Kidney glomerular epithelial cell (primary cell): ENCODE data around the gene IL10RA.
"Not testable (repeated sequence)": the region's sequence is repeated elsewhere in the genome, so short reads cannot be mapped to it uniquely, and the experiment has no call there.

Experiments
- DNase-seq: peaks from one replicate; lab custom pipeline; 2025; lab: John Stamatoyannopoulos, UW

Gene IL10RA

DNA sequence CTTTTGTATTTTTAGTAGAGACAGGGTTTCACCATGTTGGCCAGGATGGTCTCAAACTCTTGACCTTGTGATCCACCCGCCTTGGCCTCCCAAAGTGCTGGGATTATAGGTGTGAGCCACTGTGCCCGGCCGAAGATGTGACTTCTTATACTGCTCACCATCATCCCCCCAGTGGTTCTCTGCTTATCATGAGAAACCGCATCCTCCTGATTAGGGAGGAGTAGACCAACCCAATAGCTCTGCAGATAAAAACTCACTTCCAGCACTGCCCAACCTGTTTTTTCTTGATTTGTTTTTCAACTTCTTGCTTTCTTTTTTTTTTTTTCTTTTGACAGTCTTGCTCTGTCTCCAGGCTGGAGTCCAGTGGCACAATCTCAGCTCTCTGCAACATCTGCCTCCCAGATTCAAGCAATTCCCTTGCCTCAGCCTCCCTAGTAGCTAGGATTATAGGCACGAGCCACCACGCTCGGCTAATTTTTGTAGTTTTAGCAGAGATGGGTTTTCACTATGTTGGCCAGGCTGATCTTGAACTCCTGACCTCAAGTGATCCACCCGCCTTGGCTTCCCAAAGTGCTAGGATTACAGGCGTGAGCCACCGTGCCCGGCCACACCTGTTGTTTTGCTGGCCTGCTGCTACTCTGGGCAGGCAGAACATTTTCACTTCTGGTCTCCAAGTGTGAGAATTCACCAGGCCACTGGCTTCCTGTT lies 21.5 kb downstream of the IL10RA start:
- not testable (repeated sequence) for DNase-seq

DNA sequence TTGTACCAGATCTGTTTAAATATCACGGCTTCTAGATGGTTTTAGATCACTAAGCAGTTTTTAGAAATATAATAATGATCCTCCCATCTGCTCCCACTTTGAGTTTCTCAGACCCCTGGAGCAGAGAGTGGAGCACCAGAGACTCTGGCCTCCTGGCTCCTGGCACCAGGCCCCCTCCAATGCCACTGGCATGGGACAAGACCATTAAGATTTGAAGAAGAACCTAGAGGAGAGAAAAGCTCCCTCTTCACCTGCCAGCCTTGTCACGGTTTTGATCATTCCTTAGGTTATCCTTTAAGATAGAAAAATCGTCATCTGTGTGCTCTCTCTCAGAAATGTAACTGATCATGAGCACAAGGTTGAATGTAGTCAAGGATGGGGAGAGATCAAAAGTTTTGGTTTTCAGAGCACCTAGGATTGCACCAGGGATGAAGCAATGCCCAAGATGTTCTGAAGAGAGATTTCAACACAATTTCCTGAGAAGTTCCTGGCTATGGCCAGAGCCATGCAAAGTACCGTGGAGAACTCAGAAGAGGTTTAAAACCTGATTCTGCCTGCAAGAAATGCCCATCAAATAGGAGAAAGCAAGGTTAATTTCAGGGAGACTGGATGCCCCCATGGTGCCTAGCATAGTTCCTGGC lies 22.2 kb downstream of the IL10RA start:
- DNase-seq, result no peak

- DNase-seq, result no peak
Observed at GRCh38 chr11:118009864-118010737, 23.9 kb downstream of the IL10RA start.

- DNase-seq, result no peak
Observed at GRCh38 chr11:118010738-118011461, 24.7 kb downstream of the IL10RA start.

- DNase-seq, result peak; percentile 49
Observed at GRCh38 chr11:118012083-118012669, 26.0 kb downstream of the IL10RA start.

GRCh38 chr11:118014022-118014421 lies 27.8 kb downstream of the IL10RA start:
- DNase-seq, result no peak

- no peak for DNase-seq
Observed at GRCh38 chr11:118015385-118015841, 29.2 kb downstream of the IL10RA start.

GRCh38 chr11:118016104-118016503 lies 29.9 kb downstream of the IL10RA start:
- no peak for DNase-seq

GRCh38 chr11:118017111-118017510 lies 30.9 kb downstream of the IL10RA start:
- DNase-seq, result no peak

GRCh38 chr11:118017631-118018315 lies 31.6 kb downstream of the IL10RA start:
- no peak for DNase-seq

DNA sequence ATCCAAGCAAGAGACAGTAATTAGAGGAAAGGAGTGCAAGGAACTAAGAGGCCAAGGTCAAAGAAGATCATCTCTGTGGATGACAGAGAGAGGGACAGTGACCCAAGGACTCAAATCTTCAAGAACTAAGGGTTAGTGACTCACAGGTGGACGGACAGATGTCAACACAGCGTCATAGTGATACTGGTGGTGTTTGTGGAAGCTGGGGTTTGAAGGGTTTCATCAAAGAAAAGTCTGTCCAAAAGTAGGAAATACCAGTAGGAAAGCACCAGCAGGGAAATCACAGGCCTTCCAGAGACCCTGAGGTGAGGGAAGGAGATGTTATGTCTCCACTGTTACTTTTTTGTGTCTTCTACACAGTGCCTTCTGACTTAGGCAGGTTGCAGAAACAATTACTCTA lies 32.2 kb downstream of the IL10RA start:
- DNase-seq, result no peak

- DNase-seq, result no peak
Observed at GRCh38 chr11:118021146-118021545, 35.0 kb downstream of the IL10RA start.

DNA sequence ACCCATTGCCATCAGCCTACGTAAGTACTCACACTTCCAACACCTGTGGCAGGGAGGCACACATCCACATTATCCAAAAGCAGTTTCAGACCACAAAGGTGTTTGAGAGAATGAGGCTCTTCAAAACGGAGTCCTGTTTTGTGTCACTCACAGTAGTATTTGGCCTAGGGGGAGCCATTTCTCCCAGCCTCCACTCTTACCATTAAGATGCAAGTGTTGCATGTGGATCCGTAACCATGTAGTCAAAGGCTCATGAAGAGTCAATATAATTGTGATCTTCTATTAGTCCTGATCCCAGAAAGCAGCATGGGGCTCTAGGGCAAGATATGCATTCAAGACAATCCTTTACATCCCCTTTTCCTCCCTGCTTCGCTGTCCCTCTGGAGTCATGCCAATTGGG lies 41.5 kb downstream of the IL10RA start:
- no peak for DNase-seq

DNA sequence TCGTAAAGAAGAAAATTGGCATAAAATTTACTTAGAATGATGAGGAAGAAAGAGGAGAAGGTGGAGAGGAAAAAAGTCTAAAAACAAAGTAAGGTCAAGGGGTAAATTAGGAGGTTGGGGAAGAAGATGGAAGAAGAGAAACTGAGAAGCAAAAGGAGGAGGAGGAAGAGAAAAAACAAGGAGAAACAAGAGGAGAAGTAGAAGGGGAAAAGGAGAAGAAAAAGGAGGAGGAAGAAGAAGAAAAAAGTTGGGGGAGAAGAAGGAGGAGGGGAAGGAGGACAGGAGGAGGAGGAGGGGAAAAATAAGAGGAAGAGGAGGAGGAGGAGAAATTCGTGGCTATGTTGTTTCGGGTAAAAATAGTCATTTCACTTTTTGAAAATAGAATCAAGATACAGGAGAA lies 42.4 kb downstream of the IL10RA start:
- no peak for DNase-seq

- DNase-seq, result no peak
Observed at GRCh38 chr11:118033443-118033842, 47.2 kb downstream of the IL10RA start.

DNA sequence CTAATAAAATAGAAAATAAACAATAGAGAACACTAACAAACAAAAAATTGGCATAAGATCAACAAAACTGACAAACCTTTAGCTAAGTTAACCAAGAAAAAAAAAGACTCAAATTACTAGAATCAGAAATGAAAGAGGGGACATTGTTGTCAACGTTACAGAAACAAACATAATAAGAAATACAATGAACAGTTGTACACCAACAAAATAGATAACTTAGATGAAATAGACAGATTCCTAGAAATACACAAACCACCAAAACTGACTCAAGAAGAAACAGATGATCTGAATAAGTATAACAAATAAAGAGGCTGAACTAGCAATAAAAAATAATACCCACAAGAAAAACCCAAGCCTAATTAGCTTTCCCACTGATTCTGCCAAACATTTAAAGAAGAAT lies 55.9 kb downstream of the IL10RA start:
- no peak for DNase-seq

GRCh38 chr11:118042796-118043195 lies 56.6 kb downstream of the IL10RA start:
- DNase-seq, result no peak

DNA sequence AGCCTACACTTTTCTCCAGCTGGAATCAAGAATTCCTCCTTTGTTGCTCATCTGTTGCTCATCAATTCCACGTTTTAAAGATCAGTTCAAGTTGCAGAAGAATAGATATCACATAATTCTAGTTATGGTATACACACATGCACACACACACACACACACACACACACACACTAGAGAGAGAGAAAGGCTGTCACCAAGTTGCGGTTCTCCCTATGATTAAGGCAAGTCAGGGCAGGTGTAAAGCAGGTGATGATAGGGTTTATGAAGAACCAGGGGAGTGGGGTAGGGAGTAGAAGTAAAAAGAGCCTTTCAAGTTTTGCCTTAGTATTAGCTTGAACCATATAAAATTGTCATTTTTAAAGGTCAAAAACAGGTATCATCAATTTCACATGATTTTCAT lies 59.0 kb downstream of the IL10RA start:
- DNase-seq, result no peak

DNA sequence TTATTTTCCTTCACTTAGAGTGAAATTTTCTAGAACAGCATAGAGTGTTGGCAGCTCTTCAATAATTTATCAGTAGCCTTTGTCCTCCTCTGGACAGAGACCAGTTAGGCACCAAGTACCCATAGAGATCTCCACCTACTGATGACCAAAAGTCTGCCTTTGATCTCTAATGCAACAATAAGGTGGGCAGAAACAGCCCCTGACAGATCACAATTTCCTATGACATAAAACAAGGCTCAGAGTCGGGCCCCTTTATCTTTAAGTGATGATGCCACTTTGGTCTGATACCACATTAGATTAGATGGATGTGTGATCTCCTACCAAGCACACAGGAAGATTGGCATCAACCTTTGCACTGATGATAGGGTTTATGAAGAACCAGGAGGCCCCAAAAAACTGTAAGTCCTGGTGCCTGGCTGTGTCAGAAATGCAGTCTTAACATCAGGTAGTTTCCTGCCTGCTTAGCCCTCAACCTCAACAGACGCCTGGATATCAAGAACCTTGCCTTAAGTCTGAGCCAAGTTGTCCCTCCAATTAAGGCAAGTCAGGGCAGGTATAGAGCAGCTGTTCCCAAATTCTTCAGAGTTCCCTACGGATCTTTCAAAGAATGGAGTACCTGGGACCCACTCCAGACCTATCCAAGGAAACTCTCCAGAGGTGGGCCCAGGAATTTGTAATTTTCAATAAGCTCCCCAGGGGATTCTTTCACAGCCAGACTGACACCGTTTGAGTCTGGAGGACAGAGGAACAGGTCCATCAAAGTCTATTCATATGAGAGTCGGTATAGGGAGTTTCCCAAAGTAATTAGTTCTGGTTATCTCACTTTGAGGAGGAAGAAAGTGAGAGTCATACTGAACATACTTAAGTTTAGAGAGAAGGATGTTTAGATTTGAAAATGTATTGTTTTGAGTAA lies 60.1 kb downstream of the IL10RA start:
- no peak for DNase-seq
